Fibroblast of villous mesenchyme (primary cell): ENCODE measurements around the gene NLGN1. TPM values are rescaled to one million over a fixed set of nuclear protein-coding genes. Genes with fewer than 3 reads are reported as not detected.
"Not testable (repeated sequence)": the region's sequence is repeated elsewhere in the genome, so short reads cannot be mapped to it uniquely, and the experiment has no call there.

ENCODE experiments used
- DNase-seq: peaks from one replicate; pipeline ENCODE4 v3.0.0-alpha.2; 2010; ENCODE audit warnings: low read depth
- H3K4me3 ChIP-seq: 2 replicates; pipeline ENCODE4 v1.5.1; 2011; ENCODE audit warnings: low read depth, mild to moderate bottlenecking, low read length
- CTCF ChIP-seq: IDR thresholded peaks from 2 replicates; pipeline ENCODE4 v1.5.1; 2012; ENCODE audit warnings: low read depth, mild to moderate bottlenecking, low read length; ENCODE audit not compliant: insufficient read depth
- total RNA-seq: library from RNA; depleted of rRNA; stranded (reverse); fragments of >200 nt; gene quantifications from 2 replicates; pipeline ENCODE4 v1.2.3, GENCODE V29; 2012

NLGN1 gene
- total RNA-seq, 1 donor, result 18.1 TPM

- DNase-seq, result no peak
- H3K4me3 ChIP-seq, result no peak overlapping the region
- TF ChIP-seq CTCF, result no peak
These were observed 191.6 kb downstream of the NLGN1 start for GRCh38 chr3:173589116-173589515.

- H3K4me3 ChIP-seq, result no peak overlapping the region
- TF ChIP-seq CTCF, result no peak
- no peak for DNase-seq
These were observed 193.9 kb downstream of the NLGN1 start for GRCh38 chr3:173591401-173591800.

- H3K4me3 ChIP-seq, DNase-seq: not testable (repeated sequence)
These were observed 197.3 kb downstream of the NLGN1 start for GRCh38 chr3:173594881-173595280.

GRCh38 chr3:173599673-173600072 is 202.1 kb downstream of the NLGN1 start:
- DNase-seq, result no peak
- H3K4me3 ChIP-seq, result no peak overlapping the region
- no peak for TF ChIP-seq CTCF

GRCh38 chr3:173614522-173614921 is 217.0 kb downstream of the NLGN1 start:
- no peak overlapping the region for H3K4me3 ChIP-seq
- no peak for TF ChIP-seq CTCF
- DNase-seq, result no peak

- H3K4me3 ChIP-seq, result no peak overlapping the region
- DNase-seq, result no peak
- TF ChIP-seq CTCF, result no peak
These were observed 218.1 kb downstream of the NLGN1 start for GRCh38 chr3:173615661-173616060.

- no peak overlapping the region for H3K4me3 ChIP-seq
- TF ChIP-seq CTCF, result no peak
- DNase-seq, result no peak
These were observed 219.9 kb downstream of the NLGN1 start for GRCh38 chr3:173617490-173617889.

- no peak overlapping the region for H3K4me3 ChIP-seq
- no peak for TF ChIP-seq CTCF
- DNase-seq, result no peak
These were observed 220.6 kb downstream of the NLGN1 start for GRCh38 chr3:173618148-173618547.
